Gastrocnemius medialis (tissue), 4 donors: ENCODE data around the gene HNRNPF. TPM values are rescaled to one million over a fixed set of nuclear protein-coding genes. Genes with fewer than 3 reads are reported as not detected.

Source experiments
- ATAC-seq, 2 donors: fragments of 150-250 bp; one replicate each; pipeline ENCODE4 v1.9.1; 2016
- DNase-seq, 2 donors: peaks; one replicate each; pipeline ENCODE4 v3.0.0-alpha.2; 2019
- H3K27ac ChIP-seq, 4 donors: fragments of 200-600 bp; sonication (generic); 1 replicate in 1 of 4; 2 replicates in 3 of 4; pipeline ENCODE4 v1.5.1; 2016 to 2018; ENCODE audit warnings: mild to moderate bottlenecking in 2 of 4, moderate library complexity in 1 of 4
- H3K27me3 ChIP-seq, 3 donors: fragments of 200-600 bp; sonication (generic) in 2 of 3; 1 replicate in 1 of 3; 2 replicates in 2 of 3; pipeline versions ENCODE4 v1.5.1 to v1.6.0; 2016 to 2019; ENCODE audit warnings: mild to moderate bottlenecking in 1 of 3, moderate library complexity in 1 of 3
- H3K36me3 ChIP-seq, 2 donors: fragments of 200-600 bp; sonication (generic) in 1 of 2; one replicate each; pipeline ENCODE4 v1.5.1; 2017 to 2018
- H3K4me1 ChIP-seq, 2 donors: fragments of 200-600 bp; sonication (generic) in 1 of 2; one replicate each; pipeline ENCODE4 v1.5.1; 2016 to 2017; ENCODE audit warnings: mild to moderate bottlenecking in 2 of 2
- H3K4me3 ChIP-seq, 4 donors: fragments of 200-600 bp; sonication (generic) in 3 of 4; 1 replicate in 1 of 4; 2 replicates in 3 of 4; pipeline ENCODE4 v1.5.1; 2016 to 2019; ENCODE audit warnings: mild to moderate bottlenecking in 2 of 4
- H3K9me3 ChIP-seq, 3 donors: fragments of 200-600 bp; sonication (generic) in 2 of 3; 1 replicate in 1 of 3; 2 replicates in 2 of 3; pipeline ENCODE4 v1.5.1; 2016 to 2019
- CTCF ChIP-seq, 5 experiments: fragments of 450-650 bp in 3 of 5; fragments of 200-600 bp in 2 of 5; sonication (generic) in 2 of 5; IDR thresholded peaks in 4 of 5; conservative IDR thresholded peaks in 1 of 5; 1 replicate in 4 of 5; 2 replicates in 1 of 5; pipeline ENCODE4 v1.5.1; 2016 to 2019; ENCODE audit warnings: antibody characterized with exemption in 5 of 5, mild to moderate bottlenecking in 3 of 5, moderate library complexity in 3 of 5
- POLR2A ChIP-seq, 2 donors: fragments of 450-650 bp; IDR thresholded peaks; one replicate each; pipeline ENCODE4 v1.6.1; 2017; ENCODE audit warnings: antibody characterized with exemption in 2 of 2, mild to moderate bottlenecking in 2 of 2, moderate library complexity in 2 of 2
- in situ Hi-C, 4 donors: fragments of 200-750 bp; cut with MboI; loops; one replicate each; pipeline versions ENCODE4 v1.15.0 to v1.8.0; 2017; ENCODE audit warnings: low sequenced_read_pairs in 4 of 4
- intact Hi-C: fragments of 100-400 bp; cut with DNase I; formaldehyde crosslinking; loops from one replicate; pipeline ENCODE4 v1.15.1; 2023; ENCODE audit warnings: low total_unique reads
- total RNA-seq, 4 donors: library from RNA; depleted of rRNA; stranded (reverse); fragments of >200 nt; gene quantifications; one replicate each; pipeline versions ENCODE4 v1.1.0 to v1.2.3, GENCODE V29; 2016

The HNRNPF gene
- total RNA-seq, 4 donors from 2014 or later = 69.2 to 111 (median 90.6) TPM

- no peak for DNase-seq
- intact Hi-C loops = no loop called here
- Histone ChIP-seq H3K36me3 (no peaks in the 10 kb centered on the region), H3K27me3 (no peaks in the 10 kb centered on the region), H3K4me3 (no peak overlapping the region), H3K9me3 (no peaks in the 10 kb centered on the region), H3K4me1 (peaks cover 9 to 12% of the 10 kb centered on the region in 2 donors), H3K27ac (peak overlapping the region in 1 of 4 donors; percentile 60)
- in situ Hi-C loops = no loop called here
- TF ChIP-seq CTCF (IDR thresholded peaks at IDR 0.05 in 4 of 5, conservative IDR thresholded peaks at IDR 0.05 in 1 of 5) (no peak), POLR2A (IDR thresholded peaks at IDR 0.05) (no peak)
- ATAC-seq = no peak
Measured at GRCh38 chr10:43373461-43373860, 35.5 kb downstream of the HNRNPF start.

GRCh38 chr10:43372765-43373361, 36.1 kb downstream of the HNRNPF start:
- Histone ChIP-seq H3K36me3 (no peaks in the 10 kb centered on the region), H3K4me3 (no peak overlapping the region), H3K4me1 (peaks cover 9 to 12% of the 10 kb centered on the region in 2 donors), H3K9me3 (no peaks in the 10 kb centered on the region), H3K27ac (peak overlapping the region in 2 of 4 donors; percentile 54 to 60), H3K27me3 (no peaks in the 10 kb centered on the region)
- in situ Hi-C loops (no loop called here), intact Hi-C loops (no loop called here)
- no peak for DNase-seq
- TF ChIP-seq POLR2A (IDR thresholded peaks at IDR 0.05) = no peak
- no peak for TF ChIP-seq CTCF (IDR thresholded peaks at IDR 0.05 in 4 of 5, conservative IDR thresholded peaks at IDR 0.05 in 1 of 5)
- no peak for ATAC-seq

- Histone ChIP-seq H3K36me3 (no peaks in the 10 kb centered on the region), H3K27me3 (no peaks in the 10 kb centered on the region), H3K27ac (no peak within 1 kb of the TSS), H3K9me3 (no peaks in the 10 kb centered on the region), H3K4me1 (peaks cover 9 to 12% of the 10 kb centered on the region in 2 donors), H3K4me3 (no peak within 1 kb of the TSS)
- no peak for DNase-seq
- intact Hi-C loops = no loop called here
- in situ Hi-C loops = no loop called here
- no peak for ATAC-seq
- TF ChIP-seq POLR2A (IDR thresholded peaks at IDR 0.05) = no peak
- no peak for TF ChIP-seq CTCF (IDR thresholded peaks at IDR 0.05 in 4 of 5, conservative IDR thresholded peaks at IDR 0.05 in 1 of 5)
Measured at GRCh38 chr10:43371418-43371817, 37.6 kb downstream of the HNRNPF start, which contains the start of gene FXYD4. Gene FXYD4 (plus strand): TSS chr10:43371636. CDS start chr10:43373747, 2,111 bp downstream.

GRCh38 chr10:43370671-43371215, 38.2 kb downstream of the HNRNPF start:
- intact Hi-C loops (no loop called here), in situ Hi-C loops (no loop called here)
- TF ChIP-seq POLR2A (IDR thresholded peaks at IDR 0.05) (no peak), CTCF (IDR thresholded peaks at IDR 0.05 in 4 of 5, conservative IDR thresholded peaks at IDR 0.05 in 1 of 5) (no peak)
- H3K9me3 ChIP-seq = no peaks in the 10 kb centered on the region
- no peaks in the 10 kb centered on the region for H3K27me3 ChIP-seq
- no peak overlapping the region for H3K4me3 ChIP-seq
- H3K27ac ChIP-seq = no peak overlapping the region
- DNase-seq (no peak), ATAC-seq (no peak)
- peaks cover 9 to 12% of the 10 kb centered on the region in 2 donors for H3K4me1 ChIP-seq
- no peaks in the 10 kb centered on the region for H3K36me3 ChIP-seq
